Activated CD4-positive, alpha-beta memory T cell treated with anti-CD3 and anti-CD28 coated beads, Interleukin-2, amount 10 ng/mL, durations not matched to agents 7 days and 5 days (primary cell): Measurements from ENCODE around the gene SPTB. TPM values are rescaled to one million over a fixed set of nuclear protein-coding genes. Genes with fewer than 3 reads are reported as not detected.

Experiments used
- CTCF ChIA-PET: fragments of 350-600 bp; sonication (Branson Sonifier 250); formaldehyde crosslinking; loops from one replicate; lab custom pipeline; 2021; ENCODE audit warnings: antibody characterized with exemption, inconsistent platforms; lab: Charles Lee
- POLR2A ChIA-PET: fragments of 350-600 bp; sonication (Branson Sonifier 250); formaldehyde crosslinking; loops from one replicate; lab custom pipeline; 2021; ENCODE audit warnings: antibody characterized with exemption; lab: Charles Lee
- DNase-seq: peaks from one replicate; pipeline ENCODE4 v3.0.0-alpha.2; 2020
- H3K27ac Mint-ChIP-seq: one replicate; pipeline ENCODE4 v1.8.0; 2021; ENCODE audit warnings: mild to moderate bottlenecking, mixed read lengths
- H3K27me3 Mint-ChIP-seq: one replicate; pipeline ENCODE4 v1.8.0; 2021; ENCODE audit warnings: mixed read lengths
- H3K36me3 Mint-ChIP-seq: one replicate; pipeline ENCODE4 v1.8.0; 2021; ENCODE audit warnings: low read depth, mixed read lengths
- H3K4me1 Mint-ChIP-seq: one replicate; pipeline ENCODE4 v1.8.0; 2021; ENCODE audit warnings: mixed read lengths
- H3K4me3 Mint-ChIP-seq: one replicate; pipeline ENCODE4 v1.8.0; 2021; ENCODE audit warnings: mild to moderate bottlenecking, mixed read lengths
- H3K9me3 Mint-ChIP-seq: one replicate; pipeline ENCODE4 v1.8.0; 2021; ENCODE audit warnings: mixed read lengths
- total RNA-seq, 2 experiments: library from RNA; stranded (reverse); gene quantifications; one replicate each; pipeline ENCODE4 v1.2.3, GENCODE V29; 2021

Gene SPTB
- total RNA-seq, 2 experiments from 2014 or later: 0.08 to 0.10 TPM

DNA sequence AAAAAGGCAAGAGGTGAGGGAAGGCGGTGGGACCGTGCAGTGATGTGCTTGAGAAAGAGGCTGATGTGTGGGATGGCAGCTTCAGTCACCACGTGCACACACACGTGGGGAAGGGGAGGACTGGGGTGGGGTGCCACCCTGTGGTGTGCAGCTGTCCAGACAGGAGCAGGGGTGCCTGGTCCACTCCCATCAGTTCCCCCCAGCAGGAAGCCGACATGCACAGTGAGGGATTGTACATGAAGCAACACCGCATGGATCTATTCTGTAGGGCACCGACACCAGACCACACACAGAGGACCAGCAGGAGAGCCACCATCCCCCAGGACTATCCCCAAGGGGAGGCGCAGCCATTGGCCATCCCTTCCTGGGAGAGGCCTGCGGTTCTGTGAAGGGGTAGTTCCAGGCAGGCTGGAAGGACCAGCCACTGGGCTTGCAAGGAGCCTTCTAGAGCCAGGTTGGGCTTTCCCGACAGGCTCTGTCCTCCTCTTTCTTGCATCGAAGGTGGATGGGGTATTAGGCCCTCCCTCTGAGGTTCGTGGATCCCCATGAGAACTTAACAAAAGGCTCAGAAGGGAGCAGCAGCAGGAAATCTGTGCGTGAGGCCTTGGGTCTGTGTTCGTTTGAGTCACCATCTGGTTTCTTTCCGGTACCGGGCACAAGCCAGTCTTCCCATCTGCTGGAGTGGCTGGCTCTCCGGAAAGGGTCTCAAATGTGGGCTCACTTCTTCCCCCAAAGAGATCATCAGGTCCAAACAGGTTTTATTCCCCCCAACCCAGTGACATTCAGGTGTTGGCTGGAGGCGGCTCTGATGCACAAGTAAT is 115.7 kb downstream of the SPTB start:
- ChIA-PET POLR2A (interaction anchor here (1.0 to 1.1 kb wide), 2 partner anchors 55 to 92 kb away, joined by 3 read pairs; no protein-coding TSS in a partner anchor), CTCF (interaction anchor here (0.6 to 3.1 kb wide), 16 partner anchors 9 to 282 kb away, joined by 3 to 69 read pairs (median 4); no protein-coding TSS in a partner anchor)
- DNase-seq: no peak
- H3K27me3 Mint-ChIP-seq: peaks cover 8% of the 10 kb centered on the region
- no peak overlapping the region for H3K27ac Mint-ChIP-seq
- peaks cover 71% of the 10 kb centered on the region for H3K4me1 Mint-ChIP-seq
- H3K9me3 Mint-ChIP-seq: no peaks in the 10 kb centered on the region
- no peak overlapping the region for H3K4me3 Mint-ChIP-seq
- no peaks in the 10 kb centered on the region for H3K36me3 Mint-ChIP-seq

- no peak overlapping the region for H3K4me3 Mint-ChIP-seq
- H3K36me3 Mint-ChIP-seq: no peaks in the 10 kb centered on the region
- H3K27me3 Mint-ChIP-seq: peaks cover 8% of the 10 kb centered on the region
- no peaks in the 10 kb centered on the region for H3K9me3 Mint-ChIP-seq
- ChIA-PET CTCF (interaction anchor here (1.3 to 6.0 kb wide), 5 partner anchors 60 to 129 kb away, joined by 3 to 87 read pairs (median 13); partner anchors contain the start of gene PLEKHG3), POLR2A (no interaction called here)
- no peak for DNase-seq
- peaks cover 79% of the 10 kb centered on the region for H3K4me1 Mint-ChIP-seq
- no peak overlapping the region for H3K27ac Mint-ChIP-seq
Measured at GRCh38 chr14:64763085-64763782, 116.5 kb downstream of the SPTB start.

GRCh38 chr14:64762044-64763034 is 117.4 kb downstream of the SPTB start:
- no peaks in the 10 kb centered on the region for H3K9me3 Mint-ChIP-seq
- H3K36me3 Mint-ChIP-seq: no peaks in the 10 kb centered on the region
- DNase-seq: peak; percentile 44
- ChIA-PET POLR2A (interaction anchor here (0.9 to 1.6 kb wide), 6 partner anchors 28 to 257 kb away, joined by 4 to 6 read pairs (median 4); partner anchors contain the start of gene ZBTB1), CTCF (interaction anchor here (0.7 to 6.0 kb wide), 12 partner anchors 10 to 248 kb away, joined by 3 to 87 read pairs (median 4); partner anchors contain the start of gene PLEKHG3)
- H3K4me1 Mint-ChIP-seq: peaks cover 86% of the 10 kb centered on the region
- no peak overlapping the region for H3K4me3 Mint-ChIP-seq
- no peak overlapping the region for H3K27ac Mint-ChIP-seq
- H3K27me3 Mint-ChIP-seq: peaks cover 8% of the 10 kb centered on the region

DNA sequence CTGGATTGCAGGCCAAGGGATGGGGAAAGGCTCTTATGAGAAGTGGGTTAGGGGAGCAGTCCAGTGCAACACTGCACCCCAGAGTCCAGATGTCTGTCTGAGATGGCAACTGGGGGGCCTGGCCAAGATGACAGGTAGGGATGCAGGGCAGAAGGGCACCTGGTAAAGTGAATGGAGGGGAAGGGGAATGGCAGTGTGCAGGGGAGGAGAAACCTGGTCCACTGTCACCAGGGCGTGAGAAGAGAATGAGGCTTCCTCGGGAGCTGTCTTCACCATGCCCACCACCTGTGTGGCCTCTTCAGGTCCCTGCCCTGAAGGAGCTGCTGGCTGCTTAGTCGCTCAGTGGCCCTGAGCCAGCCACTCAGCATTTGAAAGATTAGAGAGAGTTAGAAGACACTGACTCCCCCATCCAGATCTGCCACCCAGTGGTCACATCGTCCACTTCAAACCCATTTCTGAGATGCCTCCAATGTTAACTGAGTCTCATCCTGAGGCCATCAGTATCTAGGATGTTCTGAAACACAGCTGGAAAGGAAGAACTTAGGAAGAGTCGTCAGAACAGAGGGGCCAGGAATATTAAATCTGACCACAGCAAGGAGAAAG is 118.2 kb downstream of the SPTB start:
- Mint-ChIP-seq H3K36me3 (no peaks in the 10 kb centered on the region), H3K4me3 (no peak overlapping the region), H3K9me3 (no peaks in the 10 kb centered on the region), H3K27ac (no peak overlapping the region), H3K27me3 (peaks cover 8% of the 10 kb centered on the region), H3K4me1 (peaks cover 91% of the 10 kb centered on the region)
- CTCF ChIA-PET: interaction anchor here (0.6 to 6.0 kb wide), 17 partner anchors 9 to 247 kb away, joined by 3 to 87 read pairs (median 4); partner anchors contain the start of gene PLEKHG3
- POLR2A ChIA-PET: interaction anchor here (0.9 to 1.6 kb wide), 6 partner anchors 28 to 257 kb away, joined by 4 to 6 read pairs (median 4); partner anchors contain the start of gene ZBTB1
- no peak for DNase-seq

- POLR2A ChIA-PET: interaction anchor here (1.1 to 2.7 kb wide), 4 partner anchors 27 to 53 kb away, joined by 4 to 16 read pairs (median 6); no protein-coding TSS in a partner anchor
- no peaks in the 10 kb centered on the region for H3K36me3 Mint-ChIP-seq
- H3K9me3 Mint-ChIP-seq: no peaks in the 10 kb centered on the region
- H3K4me3 Mint-ChIP-seq: no peak overlapping the region
- DNase-seq: no peak
- no peak overlapping the region for H3K27ac Mint-ChIP-seq
- CTCF ChIA-PET: interaction anchor here (0.6 to 6.0 kb wide), 12 partner anchors 9 to 233 kb away, joined by 3 to 87 read pairs (median 4); no protein-coding TSS in a partner anchor
- H3K27me3 Mint-ChIP-seq: peaks cover 8% of the 10 kb centered on the region
- peaks cover 92% of the 10 kb centered on the region for H3K4me1 Mint-ChIP-seq
Measured at GRCh38 chr14:64760916-64761315, 118.8 kb downstream of the SPTB start.

DNA sequence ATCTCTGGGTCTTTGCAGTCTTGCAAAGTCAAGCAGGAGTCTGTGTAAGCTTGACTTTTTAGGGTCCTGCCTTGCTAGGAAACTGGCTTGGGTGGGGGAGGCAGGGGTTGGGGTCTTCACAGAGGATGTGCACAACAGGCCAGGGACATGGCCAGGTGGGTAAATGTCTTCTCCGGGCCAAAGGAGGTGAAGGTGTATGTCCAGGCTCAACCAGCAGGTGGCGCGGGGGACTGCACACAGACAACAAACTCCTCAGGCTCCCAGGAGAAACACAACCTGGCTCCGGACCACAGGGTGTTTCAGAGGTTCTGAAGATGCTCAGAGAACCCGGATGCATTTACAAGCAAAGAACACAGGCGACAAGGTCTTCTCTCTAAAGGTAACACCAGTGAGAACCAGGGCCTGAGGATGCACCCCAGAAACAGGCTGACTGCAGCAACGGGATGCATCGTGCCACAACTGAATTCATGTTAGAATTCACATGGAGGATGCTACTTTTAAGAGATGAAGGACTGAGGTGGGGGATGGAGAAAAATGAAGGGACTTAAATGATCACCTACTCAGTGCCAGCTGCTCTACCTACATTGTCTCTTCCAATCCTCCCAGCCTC is 119.5 kb downstream of the SPTB start:
- H3K9me3 Mint-ChIP-seq: no peaks in the 10 kb centered on the region
- H3K4me3 Mint-ChIP-seq: no peak overlapping the region
- CTCF ChIA-PET: interaction anchor here (0.7 to 6.0 kb wide), 9 partner anchors 8 to 132 kb away, joined by 3 to 87 read pairs (median 4); no protein-coding TSS in a partner anchor
- DNase-seq: peak; percentile 79
- peaks cover 8% of the 10 kb centered on the region for H3K27me3 Mint-ChIP-seq
- no peaks in the 10 kb centered on the region for H3K36me3 Mint-ChIP-seq
- peaks cover 92% of the 10 kb centered on the region for H3K4me1 Mint-ChIP-seq
- POLR2A ChIA-PET: interaction anchor here (1.1 to 6.0 kb wide), 8 partner anchors 10 to 101 kb away, joined by 4 to 38 read pairs (median 9); partner anchors contain the start of gene PLEKHG3
- no peak overlapping the region for H3K27ac Mint-ChIP-seq

DNA sequence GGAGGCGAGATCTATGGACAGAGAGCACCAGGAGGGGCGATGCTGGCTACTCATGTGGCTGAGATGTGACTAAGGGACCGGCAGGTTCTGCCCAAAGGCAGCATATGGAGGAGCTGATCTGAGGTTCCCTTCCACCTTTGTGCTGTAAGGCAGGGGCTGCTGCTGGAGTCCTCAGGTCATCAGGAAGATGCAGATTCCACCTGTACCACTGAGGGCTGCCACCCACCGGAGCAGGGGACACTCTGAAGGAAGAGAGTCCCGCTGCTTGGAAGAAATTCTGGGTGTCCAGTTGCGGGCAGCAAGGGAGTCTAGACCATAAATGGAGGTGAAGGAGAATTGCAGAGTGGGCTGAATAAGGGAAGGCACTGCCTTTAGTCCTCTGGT is 120.2 kb downstream of the SPTB start:
- no peak overlapping the region for H3K4me3 Mint-ChIP-seq
- POLR2A ChIA-PET: interaction anchor here (0.8 to 6.0 kb wide), 11 partner anchors 9 to 254 kb away, joined by 3 to 38 read pairs (median 5); partner anchors contain the start of gene PLEKHG3
- DNase-seq: no peak
- CTCF ChIA-PET: interaction anchor here (0.9 to 6.0 kb wide), 5 partner anchors 9 to 88 kb away, joined by 3 to 87 read pairs (median 4); no protein-coding TSS in a partner anchor
- H3K27me3 Mint-ChIP-seq: peaks cover 8% of the 10 kb centered on the region
- no peaks in the 10 kb centered on the region for H3K9me3 Mint-ChIP-seq
- H3K36me3 Mint-ChIP-seq: no peaks in the 10 kb centered on the region
- no peak overlapping the region for H3K27ac Mint-ChIP-seq
- peaks cover 96% of the 10 kb centered on the region for H3K4me1 Mint-ChIP-seq

GRCh38 chr14:64758691-64759554 is 120.8 kb downstream of the SPTB start:
- peaks cover 6% of the 10 kb centered on the region for H3K36me3 Mint-ChIP-seq
- H3K4me3 Mint-ChIP-seq: no peak overlapping the region
- ChIA-PET POLR2A (interaction anchor here (0.7 to 6.0 kb wide), 16 partner anchors 9 to 254 kb away, joined by 3 to 38 read pairs (median 4); partner anchors contain the start of gene PLEKHG3), CTCF (interaction anchor here (0.9 to 6.0 kb wide), 6 partner anchors 9 to 87 kb away, joined by 3 to 87 read pairs (median 4); no protein-coding TSS in a partner anchor)
- H3K27ac Mint-ChIP-seq: peak overlapping the region; percentile 33
- H3K4me1 Mint-ChIP-seq: peaks cover 94% of the 10 kb centered on the region
- peaks cover 8% of the 10 kb centered on the region for H3K27me3 Mint-ChIP-seq
- DNase-seq: no peak
- no peaks in the 10 kb centered on the region for H3K9me3 Mint-ChIP-seq

- POLR2A ChIA-PET: interaction anchor here (0.8 to 6.0 kb wide), 10 partner anchors 8 to 89 kb away, joined by 3 to 38 read pairs (median 5); partner anchors contain the start of gene PLEKHG3
Measured at GRCh38 chr14:64758025-64758521, 121.6 kb downstream of the SPTB start.

GRCh38 chr14:64757601-64758000 is 122.1 kb downstream of the SPTB start:
- Mint-ChIP-seq H3K9me3 (no peaks in the 10 kb centered on the region), H3K4me1 (peaks cover 84% of the 10 kb centered on the region), H3K36me3 (peaks cover 10% of the 10 kb centered on the region), H3K27ac (peak overlapping the region; percentile 95), H3K27me3 (peaks cover 8% of the 10 kb centered on the region), H3K4me3 (no peak overlapping the region)
- POLR2A ChIA-PET: interaction anchor here (1.0 to 6.0 kb wide), 7 partner anchors 34 to 84 kb away, joined by 4 to 38 read pairs (median 13); partner anchors contain the start of gene PLEKHG3
- no peak for DNase-seq
- CTCF ChIA-PET: interaction anchor here (6.0 kb wide), 1 partner anchor 86 kb away, joined by 87 read pairs; no protein-coding TSS in a partner anchor

More at GRCh38 chr14:64758025-64758521, 121.6 kb downstream of the SPTB start:
- no peak for DNase-seq
- no peak overlapping the region for H3K4me3 Mint-ChIP-seq
- CTCF ChIA-PET: interaction anchor here (1.4 to 6.0 kb wide), 3 partner anchors 49 to 86 kb away, joined by 4 to 87 read pairs (median 9); no protein-coding TSS in a partner anchor
- H3K4me1 Mint-ChIP-seq: peaks cover 89% of the 10 kb centered on the region
- no peaks in the 10 kb centered on the region for H3K9me3 Mint-ChIP-seq
- peaks cover 8% of the 10 kb centered on the region for H3K27me3 Mint-ChIP-seq
- H3K36me3 Mint-ChIP-seq: peaks cover 9% of the 10 kb centered on the region
- H3K27ac Mint-ChIP-seq: no peak overlapping the region
